Epidermal melanocyte (primary cell): Measurements from ENCODE around the gene CLN3.
"Not testable (repeated sequence)": the region's sequence is repeated elsewhere in the genome, so short reads cannot be mapped to it uniquely, and the experiment has no call there.

Source experiments
- DNase-seq: peaks from one replicate; pipeline ENCODE4 v3.0.0; 2011; ENCODE audit warnings: low spot score; ENCODE audit not compliant: insufficient read length

The CLN3 gene

GRCh38 chr16:28494121-28494851 lies 2.4 kb upstream of the CLN3 start, which contains the start of gene APOBR:
TSS of gene APOBR (plus strand) at chr16:28494643. CDS start at chr16:28494682, 39 bp downstream.
- DNase-seq: no peak

DNA sequence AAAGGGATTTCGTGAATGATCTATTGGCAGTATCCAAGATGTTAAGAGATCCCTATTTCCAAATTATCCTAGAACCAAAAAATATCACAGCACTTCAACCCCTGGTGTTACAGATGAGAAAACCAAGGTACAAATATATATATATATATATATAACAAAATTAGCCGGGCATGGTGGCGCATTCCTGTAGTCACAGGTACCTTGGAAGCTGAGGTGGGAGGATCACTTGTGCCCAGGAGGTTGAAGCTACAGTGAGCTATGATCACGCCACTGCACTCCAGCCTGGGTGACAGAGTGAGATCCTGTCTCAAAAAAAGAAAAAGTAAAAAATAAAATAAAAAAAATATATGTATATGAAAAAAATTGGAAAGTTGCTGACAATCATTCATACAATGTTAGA lies 637 bp upstream of the CLN3 start:
- no peak for DNase-seq

GRCh38 chr16:28491230-28491969 lies 474 bp downstream of the CLN3 start:
- DNase-seq: no peak

DNA sequence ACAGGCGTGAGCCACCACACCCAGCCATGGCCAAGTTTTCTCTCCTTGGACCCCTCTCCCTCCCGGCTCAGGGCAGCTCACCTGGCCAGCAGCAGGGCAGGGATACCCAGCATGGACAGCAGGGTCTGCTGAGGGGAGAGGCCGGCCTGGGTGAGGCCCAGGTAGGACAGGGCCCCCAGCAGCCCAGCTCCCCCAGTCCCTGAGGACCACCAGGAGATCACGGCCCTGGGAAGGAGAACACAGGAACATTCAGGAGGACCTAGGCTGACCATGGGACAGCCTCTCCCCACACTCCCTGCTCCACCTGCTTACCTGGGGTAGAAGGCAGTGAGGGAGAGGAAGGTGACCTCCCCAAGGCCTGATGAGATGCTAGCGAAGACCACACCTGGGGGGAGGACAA lies 5.6 kb downstream of the CLN3 start:
- no peak for DNase-seq

GRCh38 chr16:28483361-28483760 lies 8.5 kb downstream of the CLN3 start:
- not testable (repeated sequence) for DNase-seq

- no peak for DNase-seq
These were observed 9.8 kb downstream of the CLN3 start for GRCh38 chr16:28482026-28482425.

- DNase-seq: no peak
These were observed 13.2 kb downstream of the CLN3 start for GRCh38 chr16:28478506-28479180.

- no peak for DNase-seq
These were observed 14.5 kb downstream of the CLN3 start for GRCh38 chr16:28477311-28477920.

- no peak for DNase-seq
These were observed 16.7 kb downstream of the CLN3 start for GRCh38 chr16:28475221-28475620.

DNA sequence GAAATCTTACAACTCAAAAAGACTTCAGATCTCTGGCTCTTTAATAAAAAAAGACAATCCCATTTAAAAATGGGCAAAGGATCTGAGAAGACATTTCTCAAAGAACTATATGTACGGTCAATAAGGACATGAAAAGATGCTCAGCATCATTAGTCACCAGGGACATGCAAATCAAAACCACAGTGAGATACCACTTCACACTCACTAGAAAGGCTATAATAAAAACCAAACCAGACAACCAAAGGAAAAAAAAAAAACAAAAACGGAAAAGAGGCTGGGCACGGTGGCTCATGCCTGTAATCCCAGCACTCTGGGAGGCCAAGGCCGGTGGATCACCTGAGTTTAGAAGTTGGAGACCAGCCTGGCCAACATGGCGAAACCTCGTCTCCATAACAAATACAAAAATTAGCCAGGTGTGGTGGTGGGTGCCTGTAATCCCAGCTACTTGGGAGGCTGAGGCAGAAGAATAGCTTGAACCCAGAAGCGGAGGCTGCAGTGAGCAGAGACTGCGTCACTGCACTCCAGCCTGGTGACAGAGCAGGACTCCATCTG lies 18.1 kb downstream of the CLN3 start:
- no peak for DNase-seq

GRCh38 chr16:28447081-28447480 lies 44.8 kb downstream of the CLN3 start:
- DNase-seq: not testable (repeated sequence)

GRCh38 chr16:28446388-28446787 lies 45.5 kb downstream of the CLN3 start:
- not testable (repeated sequence) for DNase-seq

GRCh38 chr16:28443943-28444342 lies 47.9 kb downstream of the CLN3 start:
- not testable (repeated sequence) for DNase-seq

DNA sequence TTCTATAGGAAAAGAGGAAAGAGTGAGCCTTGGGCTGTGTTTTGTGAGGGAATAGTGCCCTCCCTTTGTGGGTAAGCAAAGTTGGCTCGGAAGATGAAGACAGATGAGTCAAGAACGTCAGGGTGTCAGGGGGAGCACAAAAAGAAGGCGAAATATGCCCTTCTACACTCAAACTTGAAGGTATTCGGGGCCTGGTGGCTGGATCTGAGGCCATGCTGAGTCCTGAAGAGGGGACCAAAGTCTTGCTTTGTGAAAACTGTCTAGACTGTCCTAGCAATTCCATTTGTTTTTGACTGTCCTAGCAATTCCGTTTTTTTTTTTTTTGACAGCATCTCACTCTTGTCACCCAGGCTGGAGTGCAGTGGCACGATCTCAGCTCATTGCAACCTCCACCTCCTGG lies 53.0 kb downstream of the CLN3 start:
- not testable (repeated sequence) for DNase-seq

GRCh38 chr16:28435340-28435739 lies 56.5 kb downstream of the CLN3 start:
- not testable (repeated sequence) for DNase-seq
